ENCODE measurements around the gene DOCK7.

Gene DOCK7

GRCh38 chr1:62444701-62445100, 243.5 kb downstream of the DOCK7 start:
- DNase-seq, result no peak
- TF ChIP-seq GATA1 (IDR thresholded peaks at IDR 0.05; ENCODE audit: low read depth, low read length), result no peak
- TF ChIP-seq POLR2A (IDR thresholded peaks at IDR 0.05; ENCODE audit: low read length), result no peak

DNA sequence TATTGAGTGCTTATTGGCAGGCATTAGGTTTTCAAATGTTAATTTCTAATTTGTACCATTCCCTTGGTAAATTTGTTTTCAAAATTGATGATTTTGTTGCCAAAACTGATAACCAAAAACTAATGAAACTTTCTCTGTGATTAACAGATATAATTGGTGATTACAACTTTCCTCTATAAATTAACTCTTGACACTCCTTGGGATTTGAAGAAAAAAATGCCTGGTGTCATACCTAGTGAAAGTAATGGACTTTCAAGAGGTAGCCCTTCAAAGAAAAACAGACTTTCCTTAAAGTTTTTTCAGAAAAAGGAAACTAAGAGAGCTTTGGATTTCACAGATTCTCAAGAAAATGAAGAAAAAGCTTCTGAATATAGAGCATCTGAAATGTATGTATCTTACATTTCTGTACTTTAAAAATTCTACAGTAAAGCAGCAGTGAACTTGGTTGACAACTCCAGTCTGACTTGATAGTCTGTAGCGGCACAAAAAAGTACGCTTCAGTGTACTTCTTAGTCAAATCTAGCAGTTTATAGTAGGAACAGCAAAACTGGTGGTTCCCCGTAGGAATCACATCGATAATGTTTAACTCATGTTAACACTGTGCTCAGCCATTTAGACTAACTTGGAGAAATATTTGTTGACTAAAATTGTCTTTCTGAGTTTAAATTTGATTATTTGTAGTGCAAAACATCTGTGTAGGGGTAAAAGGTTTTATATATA, 248.4 kb downstream of the DOCK7 start:
- peak; percentile 11 to 16 for DNase-seq
- TF ChIP-seq POLR2A (IDR thresholded peaks at IDR 0.05; ENCODE audit: low read length) (no peak), GATA1 (IDR thresholded peaks at IDR 0.05; ENCODE audit: low read depth, low read length) (no peak)

- DNase-seq, result peak; percentile 53 to 59
- TF ChIP-seq GATA1 (IDR thresholded peaks at IDR 0.05; ENCODE audit: low read depth, low read length), result no peak
- no peak for TF ChIP-seq POLR2A (IDR thresholded peaks at IDR 0.05; ENCODE audit: low read length)
Measured at GRCh38 chr1:62438163-62438562, 250.0 kb downstream of the DOCK7 start.

DNA sequence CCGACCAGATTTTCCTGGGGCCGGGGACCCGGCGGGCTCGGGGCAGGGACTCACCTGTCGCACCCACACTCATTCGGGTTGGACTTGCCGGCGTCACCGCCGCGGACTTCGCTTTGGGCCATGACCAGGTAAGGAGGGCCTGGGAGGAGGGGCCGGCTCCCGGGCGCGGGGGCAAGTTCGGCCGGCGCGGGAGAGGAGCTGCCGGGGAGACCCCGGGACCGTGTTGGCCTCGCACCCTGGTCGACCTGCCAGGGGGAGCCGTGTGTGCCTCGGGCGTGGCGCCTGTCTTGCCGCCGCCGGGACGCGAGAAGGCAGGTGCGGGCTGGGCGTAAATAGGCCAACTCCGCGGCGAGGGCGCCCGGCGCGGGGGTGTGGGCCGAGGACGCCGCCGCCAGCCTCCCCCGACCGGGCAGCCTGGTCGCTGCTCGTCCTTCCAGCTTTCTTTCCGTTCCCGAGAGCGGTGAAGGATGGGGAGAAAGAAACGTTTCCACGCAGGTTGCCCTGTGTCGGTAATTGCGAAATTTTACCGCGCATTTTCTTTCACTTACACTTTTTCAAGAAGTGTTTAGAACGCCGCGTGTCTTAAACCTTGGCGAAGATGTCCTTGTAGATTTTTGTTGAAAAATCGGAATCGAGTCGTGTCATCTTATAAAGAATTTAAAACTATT, 250.8 kb downstream of the DOCK7 start:
- DNase-seq, result peak; percentile 70 to 80
- TF ChIP-seq POLR2A (IDR thresholded peaks at IDR 0.05; ENCODE audit: low read length) (no peak), GATA1 (IDR thresholded peaks at IDR 0.05; ENCODE audit: low read depth, low read length) (no peak)

DNA sequence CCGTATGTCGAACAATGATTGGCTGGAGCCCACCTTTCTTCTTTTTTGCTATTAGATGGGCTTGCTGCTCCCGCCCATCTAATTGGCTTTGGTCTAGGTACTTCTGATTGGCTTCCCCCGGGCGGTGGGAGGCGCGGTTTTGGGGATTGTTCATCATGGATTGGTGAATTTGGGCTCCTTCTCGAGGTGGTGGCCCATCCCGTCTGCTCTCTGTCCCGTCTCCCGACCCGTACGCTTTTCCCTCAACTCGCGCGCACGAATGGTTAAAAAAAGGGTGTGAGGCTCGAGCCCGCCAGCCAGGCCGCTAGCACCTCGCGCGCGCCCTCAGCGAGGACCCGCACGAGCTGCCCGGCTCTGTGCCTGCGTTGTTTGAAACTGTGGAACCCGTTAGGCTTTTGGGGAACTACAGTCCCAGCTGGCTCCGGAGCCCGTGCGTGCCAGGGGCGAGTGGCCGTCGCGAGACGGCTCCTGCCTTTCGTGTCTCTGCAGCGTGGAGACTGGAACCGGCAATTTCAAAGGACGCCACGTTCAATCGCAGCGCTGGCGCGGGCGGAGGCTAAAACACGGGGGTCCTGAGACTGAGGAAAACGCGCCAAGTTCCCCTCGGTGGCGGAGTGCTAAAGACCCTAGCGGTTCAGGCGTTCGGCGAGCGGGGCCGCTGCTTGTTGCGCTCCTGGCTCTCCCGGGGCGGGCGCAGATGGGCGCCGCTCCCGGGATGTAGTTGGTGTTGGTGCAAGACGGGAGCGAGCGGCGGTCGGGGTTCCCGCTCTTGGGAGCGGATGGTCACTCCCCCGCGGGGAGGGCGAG, 251.5 kb downstream of the DOCK7 start, which contains the start of gene USP1:
Gene USP1, plus strand, starts transcription at position 584 of the 807 bp plus-strand sequence. CDS start 2,819 bp downstream, outside the sequence.
- peak; percentile 100 for DNase-seq
- peak; percentile 32 for TF ChIP-seq POLR2A (IDR thresholded peaks at IDR 0.05; ENCODE audit: low read length)
- TF ChIP-seq GATA1 (IDR thresholded peaks at IDR 0.05; ENCODE audit: low read depth, low read length), result no peak

- peak in 1 of 2 experiments; percentile 100 for DNase-seq
- TF ChIP-seq GATA1 (IDR thresholded peaks at IDR 0.05; ENCODE audit: low read depth, low read length) (no peak), POLR2A (IDR thresholded peaks at IDR 0.05; ENCODE audit: low read length) (peak; percentile 98)
Measured at GRCh38 chr1:62436039-62436465, 252.1 kb downstream of the DOCK7 start.

- DNase-seq, result peak in 1 of 2 experiments; percentile 45
- TF ChIP-seq POLR2A (IDR thresholded peaks at IDR 0.05; ENCODE audit: low read length) (no peak), GATA1 (IDR thresholded peaks at IDR 0.05; ENCODE audit: low read depth, low read length) (no peak)
Measured at GRCh38 chr1:62435231-62436038, 252.8 kb downstream of the DOCK7 start.

GRCh38 chr1:62434618-62435001, 253.6 kb downstream of the DOCK7 start:
- TF ChIP-seq POLR2A (IDR thresholded peaks at IDR 0.05; ENCODE audit: low read length) (no peak), GATA1 (IDR thresholded peaks at IDR 0.05; ENCODE audit: low read depth, low read length) (no peak)
- DNase-seq, result no peak

DNA sequence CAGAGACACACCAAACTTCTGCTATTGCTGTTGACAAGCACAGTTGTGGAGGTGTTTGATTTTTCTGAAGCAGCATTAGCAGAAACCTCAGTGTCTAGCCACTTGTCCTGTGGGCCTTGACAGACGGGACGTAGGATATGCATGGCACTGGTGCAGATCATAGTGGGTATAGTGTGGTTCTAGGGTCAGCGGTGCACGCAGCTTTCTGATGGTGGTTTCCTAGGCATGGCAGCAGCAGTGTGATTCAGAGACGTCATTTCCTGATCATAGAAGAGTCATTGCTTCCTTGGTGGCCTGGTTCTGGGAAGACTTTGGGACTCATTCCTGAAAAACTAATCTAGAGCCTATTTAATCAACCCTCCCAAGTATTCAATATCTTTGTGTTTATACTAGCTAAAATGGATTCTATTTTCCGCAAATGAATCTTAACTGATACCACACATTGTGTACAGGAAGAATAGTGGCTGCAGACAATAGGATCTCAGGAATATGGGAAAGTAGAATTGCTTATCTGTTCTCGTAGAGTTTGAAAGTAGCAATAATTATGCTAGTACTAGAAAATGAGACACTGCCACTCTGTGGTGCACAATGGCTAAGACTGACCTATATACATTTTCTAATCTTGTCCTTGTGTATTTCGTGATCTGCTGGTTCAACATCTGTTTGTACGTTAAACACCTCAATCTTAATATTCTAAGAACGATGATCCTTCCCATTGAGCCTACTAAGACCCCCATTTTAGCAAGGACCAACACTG, 254.1 kb downstream of the DOCK7 start:
- DNase-seq, result peak in 1 of 2 experiments; percentile 13
- TF ChIP-seq POLR2A (IDR thresholded peaks at IDR 0.05; ENCODE audit: low read length), result no peak
- TF ChIP-seq GATA1 (IDR thresholded peaks at IDR 0.05; ENCODE audit: low read depth, low read length), result no peak

GRCh38 chr1:62429581-62429980, 258.6 kb downstream of the DOCK7 start:
- no peak for TF ChIP-seq GATA1 (IDR thresholded peaks at IDR 0.05; ENCODE audit: low read depth, low read length)
- TF ChIP-seq POLR2A (IDR thresholded peaks at IDR 0.05; ENCODE audit: low read length), result no peak
- no peak for DNase-seq

GRCh38 chr1:62428351-62428750, 259.8 kb downstream of the DOCK7 start:
- DNase-seq, result no peak

GRCh38 chr1:62426794-62427193, 261.4 kb downstream of the DOCK7 start:
- no peak for DNase-seq
- TF ChIP-seq POLR2A (IDR thresholded peaks at IDR 0.05; ENCODE audit: low read length), result no peak
- no peak for TF ChIP-seq GATA1 (IDR thresholded peaks at IDR 0.05; ENCODE audit: low read depth, low read length)

More at GRCh38 chr1:62428351-62428750, 259.8 kb downstream of the DOCK7 start:
- TF ChIP-seq POLR2A (IDR thresholded peaks at IDR 0.05; ENCODE audit: low read length) (no peak), GATA1 (IDR thresholded peaks at IDR 0.05; ENCODE audit: low read depth, low read length) (no peak)

Data from erythroblast (primary cell).